Effector memory CD8-positive, alpha-beta T cell (primary cell): ENCODE data around the gene H19.

Experiments used
- ATAC-seq: fragments of 150-1000 bp; cut with Tn5 transposase; replicated peaks from 2 replicates; pipeline ENCODE4 v1.10.0; 2021; ENCODE audit warnings: mild to moderate bottlenecking, moderate library complexity
- DNase-seq, 3 experiments: peaks; one replicate each; pipeline ENCODE4 v3.0.0; 2021
- H3K27ac Mint-ChIP-seq, 2 donors: one replicate each; pipeline ENCODE4 v1.8.0; 2022; ENCODE audit warnings: mild to moderate bottlenecking in 2 of 2, mixed read lengths in 2 of 2, moderate library complexity in 2 of 2
- H3K27me3 Mint-ChIP-seq, 2 donors: one replicate each; pipeline ENCODE4 v1.8.0; 2022; ENCODE audit warnings: mixed read lengths in 2 of 2
- H3K36me3 Mint-ChIP-seq: one replicate; pipeline ENCODE4 v1.8.0; 2022; ENCODE audit warnings: mild to moderate bottlenecking, moderate library complexity, mixed read lengths; ENCODE audit not compliant: insufficient read depth
- H3K4me1 Mint-ChIP-seq, 2 donors: one replicate each; pipeline ENCODE4 v1.8.0; 2022; ENCODE audit warnings: low read depth in 2 of 2, mixed read lengths in 2 of 2
- H3K4me3 Mint-ChIP-seq, 2 donors: one replicate each; pipeline ENCODE4 v1.8.0; 2022; ENCODE audit warnings: mild to moderate bottlenecking in 2 of 2, mixed read lengths in 2 of 2, moderate library complexity in 2 of 2
- H3K9me3 Mint-ChIP-seq, 2 donors: one replicate each; pipeline ENCODE4 v1.8.0; 2022; ENCODE audit warnings: mixed read lengths in 2 of 2

Gene H19

DNA sequence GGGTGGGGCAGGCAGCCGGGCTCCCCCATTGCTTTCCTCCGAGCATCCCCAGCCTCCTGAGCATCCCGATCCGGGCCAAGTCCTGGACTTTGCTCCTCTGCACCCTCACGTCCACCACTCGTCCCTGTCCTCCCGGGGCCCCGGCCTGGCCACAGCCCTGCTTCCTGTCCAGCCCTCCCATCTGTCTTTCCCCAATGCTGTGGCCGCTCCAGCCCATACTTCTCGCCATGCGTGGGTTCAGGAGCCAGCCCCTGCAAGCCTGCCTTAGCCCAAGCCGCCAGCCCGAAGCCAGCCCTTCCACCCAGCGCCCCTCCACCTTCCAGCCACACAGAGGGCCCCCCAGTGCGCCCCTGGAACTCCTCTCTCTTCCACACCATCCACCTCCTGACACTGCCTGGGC is 26.7 kb downstream of the H19 start:
- Mint-ChIP-seq H3K9me3 (no peaks in the 10 kb centered on the region), H3K27me3 (no peaks in the 10 kb centered on the region), H3K4me1 (no peaks in the 10 kb centered on the region), H3K36me3 (no peaks in the 10 kb centered on the region), H3K4me3 (no peak overlapping the region), H3K27ac (no peak overlapping the region)
- no peak for DNase-seq
- ATAC-seq, result no peak

DNA sequence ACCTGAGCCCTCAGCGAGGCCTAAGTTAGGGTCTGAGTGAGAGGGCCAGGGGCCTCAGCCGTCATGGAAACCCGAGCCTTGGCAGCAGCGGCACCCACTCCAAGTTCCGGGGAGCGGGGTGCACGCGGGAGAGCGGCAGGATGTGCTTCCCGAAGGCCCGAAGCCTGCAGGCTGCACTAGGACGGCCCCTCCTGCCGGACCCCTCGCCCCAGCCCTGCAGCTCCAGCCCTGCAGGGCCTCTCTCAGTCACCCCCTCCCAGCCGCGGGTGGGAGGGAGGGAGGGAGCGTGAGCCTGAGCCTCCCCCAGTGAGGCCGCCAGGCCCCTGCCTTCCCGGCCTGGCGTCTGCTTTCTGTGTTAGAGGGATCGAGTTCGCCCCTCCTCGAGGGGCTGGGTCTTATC is 27.9 kb downstream of the H19 start:
- ATAC-seq (no peak), DNase-seq (no peak)
- H3K9me3 Mint-ChIP-seq, result no peaks in the 10 kb centered on the region
- H3K27ac Mint-ChIP-seq, result no peak overlapping the region
- no peaks in the 10 kb centered on the region for H3K27me3 Mint-ChIP-seq
- H3K4me3 Mint-ChIP-seq, result no peak overlapping the region
- H3K4me1 Mint-ChIP-seq, result no peaks in the 10 kb centered on the region
- no peaks in the 10 kb centered on the region for H3K36me3 Mint-ChIP-seq

DNA sequence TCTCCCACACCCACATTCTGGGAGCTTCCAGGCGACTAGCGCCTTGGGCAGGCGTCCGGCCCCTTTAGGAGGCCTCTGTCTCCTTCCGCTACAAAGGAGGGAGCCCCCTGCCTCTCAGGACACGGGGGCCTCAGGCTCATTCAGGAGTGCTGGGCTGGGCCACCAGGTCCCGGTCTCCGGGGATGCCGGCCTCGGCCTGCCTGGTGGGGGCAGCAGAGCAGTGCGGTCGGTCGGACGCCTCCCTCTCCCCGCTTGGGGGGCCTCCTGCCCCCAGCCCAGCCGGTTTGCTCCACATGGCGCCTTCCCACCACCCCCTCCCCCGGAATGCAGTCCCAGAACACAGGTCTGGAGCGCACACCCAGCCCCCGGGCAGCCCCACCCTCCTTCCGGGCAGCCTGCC is 28.6 kb downstream of the H19 start:
- Mint-ChIP-seq H3K27ac (no peak overlapping the region), H3K36me3 (no peaks in the 10 kb centered on the region), H3K9me3 (no peaks in the 10 kb centered on the region), H3K4me1 (no peaks in the 10 kb centered on the region), H3K27me3 (no peaks in the 10 kb centered on the region), H3K4me3 (no peak overlapping the region)
- ATAC-seq (no peak), DNase-seq (no peak)

DNA sequence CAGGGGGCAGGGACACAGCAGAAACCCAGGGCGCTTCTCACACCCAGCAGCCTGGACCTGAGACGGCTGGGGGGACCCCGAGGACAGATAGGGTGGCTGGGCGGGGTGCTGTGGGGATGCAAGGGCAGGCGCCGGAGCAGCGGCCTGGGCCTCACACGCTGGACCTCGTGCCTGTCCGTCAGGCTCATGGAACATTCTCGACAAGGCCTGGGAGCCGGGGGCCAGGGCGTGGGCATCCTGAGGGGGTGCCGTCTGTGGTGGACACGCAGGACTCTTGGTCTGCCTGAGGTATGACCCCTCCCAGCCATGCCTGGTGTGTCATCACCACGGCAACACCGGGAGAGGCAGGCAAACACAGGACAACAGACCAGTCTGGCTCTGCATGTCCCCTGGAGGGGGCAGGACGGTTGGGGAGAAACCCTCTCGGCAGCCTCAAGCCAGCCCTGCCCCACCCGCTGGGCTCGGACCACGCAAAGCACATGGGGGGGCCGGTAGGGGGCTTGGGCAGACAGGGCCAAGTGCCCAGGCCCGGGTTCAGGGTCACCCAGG is 29.1 kb downstream of the H19 start:
- H3K36me3 Mint-ChIP-seq, result no peaks in the 10 kb centered on the region
- no peaks in the 10 kb centered on the region for H3K9me3 Mint-ChIP-seq
- H3K4me3 Mint-ChIP-seq, result no peak overlapping the region
- DNase-seq (no peak), ATAC-seq (no peak)
- H3K27me3 Mint-ChIP-seq, result no peaks in the 10 kb centered on the region
- no peaks in the 10 kb centered on the region for H3K4me1 Mint-ChIP-seq
- no peak overlapping the region for H3K27ac Mint-ChIP-seq

DNA sequence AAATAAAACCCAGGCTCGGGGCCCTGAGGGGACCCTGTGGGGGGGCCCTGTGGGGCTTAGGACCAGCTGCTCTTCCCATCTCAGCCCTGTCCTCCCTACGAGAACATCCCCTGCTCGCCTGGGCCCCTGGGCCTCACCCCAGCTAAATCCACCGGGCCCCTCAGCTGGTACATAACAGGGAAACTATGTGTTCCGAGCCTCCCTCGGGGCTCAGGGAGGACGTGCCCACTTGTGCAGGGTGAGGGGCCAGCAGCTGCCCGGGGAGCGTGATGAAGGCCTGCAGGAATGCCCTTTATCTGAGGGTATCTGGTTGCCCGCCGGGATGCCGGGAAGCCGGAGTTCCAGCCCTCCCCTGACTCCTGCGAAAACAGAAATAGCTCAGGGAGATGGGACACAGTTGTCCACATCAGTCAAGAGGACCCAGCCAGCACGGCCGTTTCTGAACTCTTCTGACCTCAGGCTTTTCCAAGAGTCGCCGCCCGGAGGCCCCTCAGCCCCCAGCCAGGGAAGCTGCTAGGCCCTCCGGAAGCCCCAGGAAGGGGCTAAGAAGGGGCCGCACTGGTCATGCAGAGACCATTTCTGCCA is 29.9 kb downstream of the H19 start:
- ATAC-seq, result no peak
- no peak for DNase-seq
- H3K4me1 Mint-ChIP-seq, result no peaks in the 10 kb centered on the region
- H3K36me3 Mint-ChIP-seq, result no peaks in the 10 kb centered on the region
- H3K9me3 Mint-ChIP-seq, result no peaks in the 10 kb centered on the region
- no peaks in the 10 kb centered on the region for H3K27me3 Mint-ChIP-seq
- H3K27ac Mint-ChIP-seq, result no peak overlapping the region
- no peak overlapping the region for H3K4me3 Mint-ChIP-seq

DNA sequence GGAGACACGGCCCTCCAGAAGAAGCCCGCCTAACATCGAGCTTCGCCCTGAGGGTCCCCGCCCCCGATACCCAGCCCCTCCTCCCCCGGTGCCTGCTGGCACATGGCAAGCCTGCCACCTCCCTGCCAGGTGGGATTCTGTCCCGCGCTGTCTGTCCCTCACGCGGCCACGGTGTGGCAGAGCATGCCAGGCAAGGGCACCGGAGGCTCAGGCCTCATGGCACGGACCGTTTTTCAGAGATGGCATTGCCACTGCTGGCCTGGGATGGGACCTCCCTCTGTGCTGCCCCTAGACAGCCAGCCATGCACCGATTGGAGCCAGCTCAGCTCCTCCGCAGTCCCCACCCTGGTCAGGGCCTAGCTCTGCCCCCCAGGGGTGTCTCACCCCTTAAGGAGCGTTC is 31.1 kb downstream of the H19 start:
- Mint-ChIP-seq H3K4me3 (no peak overlapping the region), H3K27ac (no peak overlapping the region), H3K4me1 (no peaks in the 10 kb centered on the region), H3K9me3 (no peaks in the 10 kb centered on the region), H3K27me3 (no peaks in the 10 kb centered on the region), H3K36me3 (no peaks in the 10 kb centered on the region)
- DNase-seq (no peak), ATAC-seq (no peak)

DNA sequence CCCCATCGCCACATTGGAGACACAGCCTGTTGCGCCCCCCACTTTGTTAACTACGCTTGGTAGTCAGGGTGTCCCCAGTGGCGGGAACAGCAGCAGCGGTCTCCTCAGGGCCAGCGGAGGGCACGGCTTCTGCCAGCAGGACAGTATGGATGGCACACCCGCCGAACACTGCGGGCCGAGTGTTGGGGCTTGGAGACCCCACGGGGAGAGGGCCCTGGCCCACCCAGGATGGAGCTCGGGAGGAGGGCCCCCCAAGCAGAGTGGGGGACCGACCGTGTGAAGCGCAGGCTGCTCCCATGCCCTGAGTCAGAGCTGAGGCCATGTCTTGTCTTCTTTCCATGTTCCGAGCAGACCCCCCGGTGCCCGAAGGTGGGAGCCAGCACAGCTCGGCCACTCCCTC is 32.7 kb downstream of the H19 start:
- Mint-ChIP-seq H3K36me3 (no peaks in the 10 kb centered on the region), H3K4me3 (no peak overlapping the region), H3K27ac (no peak overlapping the region), H3K27me3 (no peaks in the 10 kb centered on the region), H3K4me1 (no peaks in the 10 kb centered on the region), H3K9me3 (no peaks in the 10 kb centered on the region)
- ATAC-seq, result no peak
- DNase-seq, result no peak

DNA sequence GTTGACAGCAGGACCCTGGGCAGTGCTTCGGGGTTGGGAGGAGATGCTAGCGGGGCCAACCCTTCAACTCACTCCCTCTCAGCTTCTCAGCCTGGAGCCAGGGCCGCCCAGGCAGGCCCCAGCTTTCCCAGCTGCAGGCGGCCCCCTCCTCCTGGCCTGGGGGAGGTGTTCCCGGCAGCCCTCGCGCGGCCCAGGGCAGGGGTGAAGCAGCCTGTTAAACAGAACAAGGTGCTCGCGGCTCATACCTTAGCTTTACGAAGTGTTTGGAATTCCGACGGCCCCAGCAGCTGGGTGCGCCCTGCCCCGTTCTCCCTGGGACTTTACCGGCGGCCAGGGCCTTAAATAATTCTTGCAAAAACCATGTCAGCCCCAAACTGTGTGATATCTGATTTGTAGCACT is 33.3 kb downstream of the H19 start:
- Mint-ChIP-seq H3K36me3 (no peaks in the 10 kb centered on the region), H3K4me1 (no peaks in the 10 kb centered on the region), H3K4me3 (no peak overlapping the region), H3K27me3 (no peaks in the 10 kb centered on the region), H3K9me3 (no peaks in the 10 kb centered on the region), H3K27ac (no peak overlapping the region)
- DNase-seq (no peak), ATAC-seq (no peak)

DNA sequence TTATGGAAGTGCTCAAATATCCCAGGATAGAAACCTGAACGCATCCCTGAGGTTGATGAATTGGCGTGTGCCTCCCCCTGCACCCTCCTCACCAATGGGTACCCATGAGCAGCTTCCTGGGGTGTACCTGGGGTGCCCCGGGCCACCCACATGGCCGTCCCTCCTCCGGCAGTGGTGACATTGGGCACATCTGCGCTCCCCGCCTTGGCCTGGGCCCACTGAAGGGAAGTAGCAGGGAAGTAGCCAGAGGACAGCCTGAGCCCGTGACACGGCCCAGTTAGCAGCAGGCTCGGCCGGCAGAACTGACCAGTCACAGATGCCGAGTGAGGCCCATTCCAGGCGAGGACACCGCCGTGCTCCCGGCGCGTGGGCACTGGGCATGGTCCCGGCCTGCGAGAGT is 33.8 kb downstream of the H19 start:
- no peaks in the 10 kb centered on the region for H3K27me3 Mint-ChIP-seq
- H3K27ac Mint-ChIP-seq, result no peak overlapping the region
- ATAC-seq (no peak), DNase-seq (no peak)
- no peaks in the 10 kb centered on the region for H3K4me1 Mint-ChIP-seq
- no peaks in the 10 kb centered on the region for H3K9me3 Mint-ChIP-seq
- no peak overlapping the region for H3K4me3 Mint-ChIP-seq
- H3K36me3 Mint-ChIP-seq, result no peaks in the 10 kb centered on the region

DNA sequence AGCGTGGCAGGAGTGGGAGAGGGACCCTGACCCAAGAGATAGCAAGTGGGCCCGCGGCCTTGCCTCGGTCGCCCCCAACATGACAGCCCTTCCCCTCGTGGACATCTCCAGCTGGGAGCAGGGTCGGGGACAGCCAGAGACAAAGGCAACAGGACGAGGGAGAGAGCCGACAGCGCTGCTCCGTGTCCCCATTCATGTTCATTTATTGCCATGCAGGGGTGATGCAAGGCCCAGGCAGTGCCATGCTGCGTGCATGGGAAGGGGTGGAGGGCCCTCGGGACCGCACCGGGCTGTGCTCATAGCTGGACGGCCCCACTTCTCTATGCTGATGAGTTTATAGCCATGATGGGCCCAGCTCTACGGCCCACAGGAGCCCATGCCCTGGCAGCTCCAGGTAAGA is 37.9 kb downstream of the H19 start:
- Mint-ChIP-seq H3K27me3 (no peaks in the 10 kb centered on the region), H3K27ac (no peak overlapping the region), H3K4me1 (no peaks in the 10 kb centered on the region), H3K9me3 (no peaks in the 10 kb centered on the region), H3K4me3 (no peak overlapping the region), H3K36me3 (no peaks in the 10 kb centered on the region)
- DNase-seq, result no peak
- no peak for ATAC-seq

DNA sequence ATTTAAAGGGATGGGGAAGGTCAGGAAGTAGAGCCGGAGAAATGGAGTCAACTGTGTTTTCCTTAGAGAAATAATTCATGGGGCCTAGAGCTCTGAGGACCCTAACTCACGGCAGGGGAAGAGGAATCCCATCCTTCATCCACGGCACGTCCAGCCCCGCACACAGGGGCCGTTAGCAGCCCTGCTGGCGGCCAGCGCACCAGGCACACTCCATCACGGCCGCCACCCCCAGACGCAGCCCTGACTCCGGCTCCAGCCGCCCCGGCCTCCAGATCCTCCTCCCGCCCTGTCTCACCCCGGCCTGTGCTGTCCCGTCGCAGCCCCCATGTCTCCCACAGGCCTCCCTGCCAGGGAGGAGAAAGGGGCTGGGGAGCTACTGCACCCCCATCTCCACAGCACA is 39.3 kb downstream of the H19 start:
- no peaks in the 10 kb centered on the region for H3K9me3 Mint-ChIP-seq
- ATAC-seq, result no peak
- no peak overlapping the region for H3K27ac Mint-ChIP-seq
- H3K4me1 Mint-ChIP-seq, result no peaks in the 10 kb centered on the region
- no peaks in the 10 kb centered on the region for H3K27me3 Mint-ChIP-seq
- no peak overlapping the region for H3K4me3 Mint-ChIP-seq
- no peaks in the 10 kb centered on the region for H3K36me3 Mint-ChIP-seq
- DNase-seq, result no peak

DNA sequence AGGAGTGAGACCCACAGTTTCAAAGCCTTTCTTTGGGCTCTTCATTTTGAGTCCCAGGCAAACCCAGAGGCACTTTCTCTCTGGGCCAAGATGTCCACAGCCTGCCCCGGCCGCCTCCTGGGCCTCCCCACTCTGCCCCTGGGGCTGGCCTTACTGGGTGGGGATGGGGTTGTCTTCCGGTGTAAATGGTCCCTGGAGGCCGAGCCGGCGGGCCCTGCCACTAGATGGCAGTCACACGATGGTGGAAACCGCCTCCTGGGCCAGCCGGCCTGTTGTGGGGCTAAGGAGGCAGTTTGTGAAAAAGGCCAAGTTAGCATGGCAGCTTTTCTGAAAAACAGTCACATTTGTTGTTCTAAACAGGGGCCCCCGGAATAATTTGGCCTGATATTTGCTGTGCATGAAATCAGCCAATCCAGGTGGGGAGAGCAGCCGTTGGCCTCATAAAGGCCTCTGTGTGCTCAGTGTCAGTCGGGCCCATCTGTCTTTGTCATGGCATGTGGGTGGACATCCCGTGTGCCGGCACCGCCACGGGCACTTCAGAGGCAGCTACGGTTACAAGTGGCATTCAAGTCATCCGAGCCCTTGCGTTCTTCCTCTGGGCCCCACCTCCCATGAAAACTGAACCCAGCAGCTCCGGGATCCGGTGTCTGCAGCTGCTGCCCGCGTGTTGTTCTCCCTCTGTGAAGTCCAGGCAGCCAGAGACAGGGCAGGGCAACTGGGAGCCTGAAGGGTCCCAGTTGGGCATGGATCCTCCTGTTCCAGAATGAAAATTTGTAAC is 44.0 kb downstream of the H19 start:
- Mint-ChIP-seq H3K9me3 (no peaks in the 10 kb centered on the region), H3K27ac (no peak overlapping the region), H3K4me3 (no peak overlapping the region), H3K27me3 (no peaks in the 10 kb centered on the region), H3K36me3 (no peaks in the 10 kb centered on the region), H3K4me1 (no peaks in the 10 kb centered on the region)
- peak; percentile 60 for ATAC-seq
- peak in 1 of 3 experiments; percentile 22 for DNase-seq

DNA sequence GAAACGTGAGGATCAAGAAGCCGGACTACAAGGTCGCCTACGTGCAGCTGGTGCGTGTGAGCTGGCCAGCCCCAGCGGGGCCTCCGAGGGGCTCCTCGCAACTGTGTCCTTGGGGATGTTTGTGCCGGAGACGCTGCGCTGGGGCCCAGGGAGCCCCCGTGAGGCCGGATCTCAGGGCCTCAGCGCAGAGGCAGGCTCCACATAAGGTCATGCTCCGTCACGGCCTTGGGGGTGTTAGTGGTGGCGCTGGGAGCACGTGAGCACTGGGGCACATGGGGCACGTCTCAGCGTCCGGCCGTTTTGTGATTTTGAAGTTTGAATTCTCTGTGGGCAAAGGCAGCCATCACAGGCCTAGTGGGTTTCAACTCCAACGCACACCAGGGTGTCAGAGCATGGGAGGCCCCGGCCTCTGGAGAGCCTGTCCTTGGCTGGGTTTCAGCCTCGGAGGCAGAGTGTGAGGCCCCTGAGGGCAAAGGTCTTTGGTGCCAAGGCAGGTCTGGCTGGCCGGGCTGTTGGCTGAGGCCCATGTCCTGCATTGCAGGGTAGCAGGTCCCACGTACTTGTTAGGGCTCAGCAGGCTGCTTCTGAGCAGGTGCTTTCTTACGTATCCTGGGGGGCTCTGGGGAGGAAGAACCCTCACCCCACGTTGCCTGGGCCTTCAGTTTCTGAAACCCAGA is 44.7 kb downstream of the H19 start:
- DNase-seq (no peak), ATAC-seq (no peak)
- Mint-ChIP-seq H3K36me3 (no peaks in the 10 kb centered on the region), H3K27ac (no peak overlapping the region), H3K4me3 (no peak overlapping the region), H3K9me3 (no peaks in the 10 kb centered on the region), H3K27me3 (no peaks in the 10 kb centered on the region), H3K4me1 (no peaks in the 10 kb centered on the region)

DNA sequence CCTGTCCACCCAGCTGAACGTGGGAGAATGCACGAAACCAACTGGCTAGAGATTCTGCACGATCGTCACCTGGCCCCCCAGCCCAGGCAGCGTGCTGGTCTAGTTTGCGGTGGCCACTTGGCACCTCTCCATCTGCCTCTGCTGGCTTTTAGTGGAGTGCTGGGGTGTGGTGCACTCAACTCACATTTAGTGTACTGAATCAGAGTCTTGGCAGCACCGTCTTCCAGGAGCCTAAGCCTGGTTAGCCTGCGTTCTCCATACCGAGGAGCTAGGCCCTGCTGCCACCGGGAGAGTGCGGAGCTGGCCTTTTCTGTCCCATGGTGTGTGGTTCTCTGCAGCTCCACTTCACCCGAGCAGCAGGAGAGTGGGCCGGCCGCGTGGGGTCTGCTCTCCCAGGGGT is 47.7 kb downstream of the H19 start:
- H3K4me3 Mint-ChIP-seq, result no peak overlapping the region
- no peak overlapping the region for H3K27ac Mint-ChIP-seq
- H3K9me3 Mint-ChIP-seq, result no peaks in the 10 kb centered on the region
- H3K4me1 Mint-ChIP-seq, result no peaks in the 10 kb centered on the region
- no peak for ATAC-seq
- no peak for DNase-seq
- no peaks in the 10 kb centered on the region for H3K36me3 Mint-ChIP-seq
- H3K27me3 Mint-ChIP-seq, result no peaks in the 10 kb centered on the region
